Measurements from ENCODE around the gene SNRNP70. TPM values are rescaled to one million over a fixed set of nuclear protein-coding genes. Genes with fewer than 3 reads are reported as not detected.
A peak's percentile ranks its signal among the peaks of the same experiment; 100 is the strongest.

SNRNP70 gene
- total and polyA plus RNA-seq, 2 of the 13 experiments (the other 11 are each of a cell fraction or from before 2014, with no cell fraction given): 150 to 210 TPM

- Histone ChIP-seq H3K4me3 (replicated peaks in 1 of 3; ENCODE audit: insufficient read depth in 1 of 3, low read depth in 2 of 3, low read length in 3 of 3) (peak overlapping the region; percentile 53 to 86 (median 63)), H4K20me1 (ENCODE audit: insufficient read depth, low read length) (no peaks in the 10 kb centered on the region), H3K27ac (ENCODE audit: extremely low read length, insufficient read depth, low read length) (peak overlapping the region; percentile 77), H3K9ac (ENCODE audit: insufficient read depth, low read depth, low read length) (peak overlapping the region; percentile 77), H3K27me3 (ENCODE audit: control insufficient read depth in 1 of 2, insufficient read depth in 2 of 2, low read length in 2 of 2) (no peaks in the 10 kb centered on the region; a peak in 2 of 5 replicates), H2AFZ (ENCODE audit: low read length) (no peak overlapping the region), H3K4me1 (ENCODE audit: insufficient read depth, low read length) (peaks cover 54% of the 10 kb centered on the region), H3K36me3 (replicated peaks in 1 of 2; ENCODE audit: control insufficient read depth in 1 of 2, insufficient read depth in 2 of 2, low read length in 2 of 2) (no peaks in the 10 kb centered on the region), H3K9me3 (ENCODE audit: low read length) (no peaks in the 10 kb centered on the region), H3K4me2 (ENCODE audit: low read depth, low read length) (peak overlapping the region; percentile 94), H3K79me2 (ENCODE audit: insufficient read depth, low read length) (no peaks in the 10 kb centered on the region)
- DNase-seq (ENCODE audit: low spot score): peak; percentile 86
- intact Hi-C loops (cut with micrococcal nuclease; ENCODE audit: unreplicated experiment): loop anchor here (1.0 to 5.0 kb wide), 2 partner anchors 30 to 52 kb away; partner anchors contain the start of genes C19orf73 and PPFIA3
- CTCF ChIA-PET (ENCODE audit: low intra/inter-chr PET ratio, low total read pairs): no interaction called here
- peak; percentile 83 for FAIRE-seq
- peak; percentile 66 for ATAC-seq
- POLR2A ChIA-PET: interaction anchor here (0.6 to 3.2 kb wide), 10 partner anchors 10 to 942 kb away, joined by 3 to 21 read pairs (median 6); partner anchors contain the start of genes GYS1, LIN7B and RUVBL2
- in situ Hi-C loops (cut with HindIII; ENCODE audit: extremely low pct_ligation_motif_present, low pct_unique_long_range_greater_than_20kb): no loop called here
- BruUV-seq (replicated peaks): no TSS peak
- 9% methylated on average over 16 of the region's 49 CpGs for WGBS (ENCODE audit: low lambda C conversion rate)
- 0 out of 2 replicates have a peak, but pooled peaks have one; percentile 53 for TF ChIP-seq NPAS2 (CRISPR knock-in tag; IDR thresholded peaks at IDR 0.05; ENCODE audit: borderline replicate concordance)
- TF ChIP-seq ZSCAN25 (CRISPR knock-in tag; IDR thresholded peaks at IDR 0.05): no peak
- TF ChIP-seq SP1 (IDR thresholded peaks at IDR 0.05): no peak
- no peak for TF ChIP-seq SP1 (CRISPR knock-in tag; IDR thresholded peaks at IDR 0.05)
- no peak for TF ChIP-seq TRIM24 (CRISPR knock-in tag; IDR thresholded peaks at IDR 0.05)
- TF ChIP-seq ARNT2 (CRISPR knock-in tag; IDR thresholded peaks at IDR 0.05; ENCODE audit: low read depth): 0 out of 2 replicates have a peak, but pooled peaks have one; percentile 34
- no peak for TF ChIP-seq SRY (CRISPR knock-in tag; IDR thresholded peaks at IDR 0.05)
- TF ChIP-seq POLR2AphosphoS5 (IDR thresholded peaks at IDR 0.05; ENCODE audit: low read depth, low read length): peak; percentile 45; the same call in 1 of the 2 replicates
- no peak for TF ChIP-seq ZNF782 (CRISPR knock-in tag; IDR thresholded peaks at IDR 0.05; ENCODE audit: borderline replicate concordance)
- no peak for TF ChIP-seq PHF21A (CRISPR knock-in tag; IDR thresholded peaks at IDR 0.05)
- TF ChIP-seq FOXJ3 (CRISPR knock-in tag; IDR thresholded peaks at IDR 0.05; ENCODE audit: borderline replicate concordance): no peak
- no peak; the same call in 1 of the 2 replicates for TF ChIP-seq IRF2 (CRISPR knock-in tag; IDR thresholded peaks at IDR 0.05)
- peak; percentile 48 to 90 for TF ChIP-seq REST (IDR thresholded peaks at IDR 0.05; ENCODE audit: borderline replicate concordance in 1 of 2, low read depth in 1 of 2, low read length in 2 of 2)
- no peak for TF ChIP-seq KDM6A (CRISPR knock-in tag; IDR thresholded peaks at IDR 0.05; ENCODE audit: low read depth)
- TF ChIP-seq ZNF891 (CRISPR knock-in tag; IDR thresholded peaks at IDR 0.05): no peak
- TF ChIP-seq ASH2L (IDR thresholded peaks at IDR 0.05; ENCODE audit: insufficient read length, low read depth, low read length): no peak
- peak; percentile 97 for TF ChIP-seq DRAP1 (CRISPR knock-in tag; IDR thresholded peaks at IDR 0.05)
- TF ChIP-seq ZNF670 (CRISPR knock-in tag; IDR thresholded peaks at IDR 0.05; ENCODE audit: borderline replicate concordance): no peak
- no peak for TF ChIP-seq PPARG (CRISPR knock-in tag; conservative IDR thresholded peaks at IDR 0.05)
- TF ChIP-seq TEAD3 (CRISPR knock-in tag; optimal IDR thresholded peaks at IDR 0.05; ENCODE audit: borderline replicate concordance): no peak
- TF ChIP-seq RAD21 (CRISPR knock-in tag; IDR thresholded peaks at IDR 0.05): no peak
- TF ChIP-seq MAFK (conservative IDR thresholded peaks at IDR 0.05 in 1 of 2, IDR thresholded peaks at IDR 0.05 in 1 of 2; ENCODE audit: low read length in 2 of 2): no peak
Observed at GRCh38 chr19:49148784-49149651, 63.8 kb downstream of the SNRNP70 start.
